Measurements from ENCODE around the gene NRCAM.

GRCh38 chr7:108193594-108194498, 262.4 kb downstream of the NRCAM start:
- TF ChIP-seq, protein P1, sequence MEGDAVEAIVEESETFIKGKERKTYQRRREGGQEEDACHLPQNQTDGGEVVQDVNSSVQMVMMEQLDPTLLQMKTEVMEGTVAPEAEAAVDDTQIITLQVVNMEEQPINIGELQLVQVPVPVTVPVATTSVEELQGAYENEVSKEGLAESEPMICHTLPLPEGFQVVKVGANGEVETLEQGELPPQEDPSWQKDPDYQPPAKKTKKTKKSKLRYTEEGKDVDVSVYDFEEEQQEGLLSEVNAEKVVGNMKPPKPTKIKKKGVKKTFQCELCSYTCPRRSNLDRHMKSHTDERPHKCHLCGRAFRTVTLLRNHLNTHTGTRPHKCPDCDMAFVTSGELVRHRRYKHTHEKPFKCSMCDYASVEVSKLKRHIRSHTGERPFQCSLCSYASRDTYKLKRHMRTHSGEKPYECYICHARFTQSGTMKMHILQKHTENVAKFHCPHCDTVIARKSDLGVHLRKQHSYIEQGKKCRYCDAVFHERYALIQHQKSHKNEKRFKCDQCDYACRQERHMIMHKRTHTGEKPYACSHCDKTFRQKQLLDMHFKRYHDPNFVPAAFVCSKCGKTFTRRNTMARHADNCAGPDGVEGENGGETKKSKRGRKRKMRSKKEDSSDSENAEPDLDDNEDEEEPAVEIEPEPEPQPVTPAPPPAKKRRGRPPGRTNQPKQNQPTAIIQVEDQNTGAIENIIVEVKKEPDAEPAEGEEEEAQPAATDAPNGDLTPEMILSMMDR (IDR thresholded peaks at IDR 0.05; ENCODE audit: low read length): no peak
- TF ChIP-seq EZH2 (optimal IDR thresholded peaks at IDR 0.05; ENCODE audit: low read depth, low read length): no peak
- no peak for TF ChIP-seq EZH2phosphoT487 (IDR thresholded peaks at IDR 0.05; ENCODE audit: low read length)

Data from MM.1S (cell line).